Retina (tissue), 1 donor: ENCODE data around the gene LGR5.
A peak's percentile ranks its signal among the peaks of the same experiment; 100 is the strongest.

Experiments used
- DNase-seq: peaks from one replicate; pipeline ENCODE4 v3.0.0-alpha.2; 2016

LGR5 gene

GRCh38 chr12:71438670-71439361 is 782 bp upstream of the LGR5 start:
- DNase-seq: peak; percentile 87

- no peak for DNase-seq
Observed at GRCh38 chr12:71439362-71439612, 311 bp upstream of the LGR5 start.

- DNase-seq: no peak
Observed at GRCh38 chr12:71440345-71440762, 756 bp downstream of the LGR5 start.

GRCh38 chr12:71440763-71441748 is 1.5 kb downstream of the LGR5 start:
- DNase-seq: peak; percentile 68

- DNase-seq: no peak
Observed at GRCh38 chr12:71441836-71442566, 2.4 kb downstream of the LGR5 start.

- DNase-seq: no peak
Observed at GRCh38 chr12:71442567-71442931, 3.0 kb downstream of the LGR5 start.

GRCh38 chr12:71445071-71445470 is 5.5 kb downstream of the LGR5 start:
- DNase-seq: no peak

GRCh38 chr12:71447691-71448132 is 8.1 kb downstream of the LGR5 start:
- DNase-seq: peak; percentile 88

- DNase-seq: no peak
Observed at GRCh38 chr12:71448150-71448581, 8.6 kb downstream of the LGR5 start.

- no peak for DNase-seq
Observed at GRCh38 chr12:71449373-71450070, 9.9 kb downstream of the LGR5 start.

- no peak for DNase-seq
Observed at GRCh38 chr12:71452006-71452405, 12.4 kb downstream of the LGR5 start.

GRCh38 chr12:71455028-71455737 is 15.6 kb downstream of the LGR5 start:
- DNase-seq: no peak

GRCh38 chr12:71456316-71456715 is 16.7 kb downstream of the LGR5 start:
- peak; percentile 88 for DNase-seq

- peak; percentile 43 for DNase-seq
Observed at GRCh38 chr12:71456990-71457389, 17.4 kb downstream of the LGR5 start.

- no peak for DNase-seq
Observed at GRCh38 chr12:71460318-71460717, 20.7 kb downstream of the LGR5 start.

GRCh38 chr12:71460850-71461609 is 21.4 kb downstream of the LGR5 start:
- DNase-seq: no peak

- no peak for DNase-seq
Observed at GRCh38 chr12:71461787-71462328, 22.3 kb downstream of the LGR5 start.

GRCh38 chr12:71465796-71466195 is 26.2 kb downstream of the LGR5 start:
- DNase-seq: no peak

GRCh38 chr12:71469258-71469750 is 29.7 kb downstream of the LGR5 start:
- peak; percentile 91 for DNase-seq

- no peak for DNase-seq
Observed at GRCh38 chr12:71472441-71472911, 32.9 kb downstream of the LGR5 start.

- no peak for DNase-seq
Observed at GRCh38 chr12:71474791-71475190, 35.2 kb downstream of the LGR5 start.
